NCI-H2081 (cell line): ENCODE data around the gene PKMYT1.
"Not testable (repeated sequence)": the region's sequence is repeated elsewhere in the genome, so short reads cannot be mapped to it uniquely, and the experiment has no call there.

ENCODE experiments used
- DNase-seq, 2 experiments: peaks; one replicate each; lab custom pipeline; 2025; lab: John Stamatoyannopoulos, UW

PKMYT1 gene

DNA sequence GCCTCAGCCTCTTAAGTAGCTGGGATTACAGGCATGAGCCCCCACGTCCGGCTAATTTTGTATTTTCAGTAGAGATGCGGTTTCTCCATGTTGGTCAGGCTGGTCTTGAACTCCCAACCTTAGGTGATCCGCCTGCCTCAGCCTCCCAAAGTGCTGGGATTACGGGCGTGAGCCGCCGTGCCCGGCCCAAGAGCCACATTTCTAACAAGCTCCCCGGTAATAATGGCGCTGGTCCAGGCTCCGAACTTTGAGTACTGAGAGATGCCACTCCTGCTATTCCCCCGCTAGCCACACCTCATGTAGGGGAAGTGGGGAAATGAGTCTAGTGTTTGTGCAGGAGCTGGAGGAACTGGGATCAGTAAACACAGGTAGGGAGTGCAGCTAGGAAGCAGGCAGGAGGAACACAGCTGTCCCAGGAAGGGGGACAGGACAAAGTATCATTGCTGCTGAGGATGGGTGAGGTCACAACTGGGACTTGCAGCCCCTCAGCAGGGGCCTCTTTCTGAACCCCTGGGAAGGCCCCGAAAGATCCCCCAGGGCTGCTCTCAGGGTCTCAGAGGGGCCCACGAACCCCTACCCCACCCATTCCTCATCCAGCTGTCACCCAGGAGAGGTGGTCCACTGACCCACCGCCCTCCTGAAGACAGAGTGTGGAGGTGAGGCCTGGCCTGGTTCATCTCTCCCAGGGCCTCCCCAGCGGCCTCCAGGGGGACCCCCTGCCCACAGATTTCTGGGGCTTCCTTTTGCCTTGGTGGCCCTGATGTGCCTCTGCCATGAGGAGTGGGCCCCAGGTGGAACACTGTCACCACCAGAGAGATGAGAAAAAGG lies 19.8 kb downstream of the PKMYT1 start:
- DNase-seq = no peak

DNA sequence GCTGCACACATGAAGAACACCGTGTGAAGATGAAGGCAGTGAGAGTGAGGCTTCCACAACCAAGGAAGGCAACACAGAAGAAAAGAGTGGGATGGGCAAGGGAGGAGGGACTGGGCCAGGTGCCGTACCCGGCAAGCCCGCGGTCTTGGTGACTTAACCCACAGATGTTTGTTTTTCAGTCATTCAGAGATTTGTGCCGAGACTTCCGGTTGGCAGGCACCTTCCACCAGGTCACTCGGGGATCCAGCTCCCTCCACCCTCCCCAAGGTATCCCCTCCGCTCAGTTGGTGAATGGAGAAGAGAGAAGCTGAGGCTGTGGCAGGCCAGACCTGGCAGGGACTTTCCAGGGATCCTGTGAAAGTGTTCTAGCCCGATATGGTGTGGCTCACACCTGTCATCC lies 21.0 kb downstream of the PKMYT1 start:
- DNase-seq = no peak

DNA sequence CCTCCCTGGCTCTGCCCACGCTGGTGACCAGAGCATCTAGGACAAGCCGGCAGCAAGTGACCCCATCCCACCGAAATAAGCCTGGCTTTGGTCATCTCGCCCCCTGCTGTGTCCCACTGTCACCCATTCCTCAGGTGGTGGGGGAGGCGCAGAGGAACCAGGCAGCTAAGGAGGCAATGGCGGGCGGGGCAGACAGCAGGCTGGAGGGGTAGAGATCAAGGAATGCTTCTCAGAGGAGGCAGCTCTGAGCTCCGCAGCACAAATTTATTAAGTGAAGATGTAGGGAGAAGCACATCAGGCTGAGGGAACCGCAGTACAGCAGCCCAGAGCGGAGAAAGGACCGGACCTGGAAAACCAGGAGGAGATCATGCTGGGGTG lies 23.7 kb downstream of the PKMYT1 start:
- DNase-seq = no peak

DNA sequence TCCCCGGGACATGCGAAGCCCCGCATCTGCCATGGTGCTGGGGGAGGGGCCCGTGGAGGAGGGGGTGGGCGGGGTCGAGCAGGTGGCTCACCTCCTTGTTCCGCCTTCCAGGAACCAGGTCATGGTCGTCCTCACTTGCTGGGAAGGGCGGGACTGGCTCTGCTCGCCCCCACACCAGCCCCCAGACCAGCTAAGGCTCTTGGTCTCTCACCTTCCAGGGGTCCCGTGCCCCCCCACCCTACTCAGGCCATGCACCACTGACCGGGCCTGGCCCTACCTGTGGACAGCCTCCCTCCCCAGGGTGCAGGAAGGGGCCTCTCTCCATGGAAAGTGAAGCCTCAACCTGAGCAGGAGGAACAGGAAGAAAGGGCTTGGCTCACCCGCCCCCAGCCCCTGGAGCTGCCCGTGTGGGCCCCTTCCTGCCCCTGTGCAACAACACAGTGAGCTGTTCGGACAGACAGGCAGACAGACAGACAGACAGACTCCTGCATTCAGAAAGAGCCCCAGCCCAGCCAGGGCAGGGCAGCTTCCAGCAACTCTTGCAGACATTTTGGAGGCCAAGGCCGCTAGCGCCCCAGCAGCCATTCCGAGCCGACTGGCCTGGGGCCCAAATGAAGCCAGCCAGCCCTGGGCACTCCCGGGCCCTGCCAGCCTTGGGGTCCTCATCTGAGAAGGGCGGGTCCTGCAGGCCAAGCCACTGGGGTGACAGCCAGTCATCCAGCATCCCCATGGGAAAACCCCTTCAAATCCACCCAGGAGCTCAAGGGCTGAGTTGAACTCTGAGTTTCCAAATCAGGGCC lies 24.3 kb downstream of the PKMYT1 start:
- DNase-seq = no peak

DNA sequence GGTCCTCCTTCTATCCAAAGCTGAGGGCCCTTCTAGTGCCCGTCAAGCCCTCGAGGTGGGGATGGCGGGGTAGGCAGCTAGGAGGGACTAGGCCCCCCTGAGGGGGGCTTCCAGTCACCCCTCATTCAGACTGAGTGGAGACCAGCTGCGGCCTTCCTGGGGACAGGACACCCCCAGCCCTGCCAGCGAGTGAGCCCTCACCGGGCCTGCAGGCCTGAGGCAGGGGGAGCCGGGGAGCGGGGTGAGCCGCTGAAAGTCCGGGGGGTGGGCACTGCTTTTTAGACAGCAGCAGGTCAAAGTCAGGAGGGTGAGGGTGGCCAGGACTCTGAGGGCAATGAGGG lies 24.8 kb downstream of the PKMYT1 start:
- no peak for DNase-seq

DNA sequence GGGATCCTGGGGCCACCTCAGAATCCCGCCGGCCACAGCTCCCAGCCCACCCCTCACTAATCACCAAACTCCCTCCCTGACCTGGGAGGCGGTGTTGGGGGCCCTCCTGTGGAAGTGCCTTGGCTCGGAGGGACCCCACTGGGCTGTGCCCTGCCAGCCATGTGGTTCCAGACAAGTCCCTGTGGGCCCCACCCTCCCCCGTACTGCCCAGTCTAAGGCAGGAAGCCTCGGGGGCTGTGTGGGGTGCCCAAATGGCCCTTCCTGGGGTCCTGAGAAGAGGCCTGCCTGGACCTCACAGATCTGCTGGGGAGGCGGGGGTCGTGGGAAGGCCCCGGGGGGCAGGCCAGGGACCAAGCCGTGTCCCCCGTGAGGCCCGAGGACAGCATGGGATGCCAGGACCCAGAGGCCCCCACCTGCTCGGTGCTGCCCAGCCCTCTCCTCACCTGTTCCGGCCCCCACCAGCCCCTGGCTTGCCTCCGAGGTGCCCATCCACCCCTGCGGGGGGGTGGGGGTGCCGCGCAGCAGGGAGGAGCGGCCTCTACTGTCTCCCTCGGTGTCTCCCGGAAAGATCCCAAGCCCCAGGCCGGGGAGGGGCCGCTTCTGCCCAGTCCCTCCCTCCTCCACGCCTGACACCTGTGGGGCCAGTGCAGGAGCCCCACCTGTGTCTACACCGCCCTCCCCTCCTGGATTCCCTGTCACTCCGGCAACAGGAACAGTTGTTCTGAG lies 25.4 kb downstream of the PKMYT1 start:
- DNase-seq = no peak

DNA sequence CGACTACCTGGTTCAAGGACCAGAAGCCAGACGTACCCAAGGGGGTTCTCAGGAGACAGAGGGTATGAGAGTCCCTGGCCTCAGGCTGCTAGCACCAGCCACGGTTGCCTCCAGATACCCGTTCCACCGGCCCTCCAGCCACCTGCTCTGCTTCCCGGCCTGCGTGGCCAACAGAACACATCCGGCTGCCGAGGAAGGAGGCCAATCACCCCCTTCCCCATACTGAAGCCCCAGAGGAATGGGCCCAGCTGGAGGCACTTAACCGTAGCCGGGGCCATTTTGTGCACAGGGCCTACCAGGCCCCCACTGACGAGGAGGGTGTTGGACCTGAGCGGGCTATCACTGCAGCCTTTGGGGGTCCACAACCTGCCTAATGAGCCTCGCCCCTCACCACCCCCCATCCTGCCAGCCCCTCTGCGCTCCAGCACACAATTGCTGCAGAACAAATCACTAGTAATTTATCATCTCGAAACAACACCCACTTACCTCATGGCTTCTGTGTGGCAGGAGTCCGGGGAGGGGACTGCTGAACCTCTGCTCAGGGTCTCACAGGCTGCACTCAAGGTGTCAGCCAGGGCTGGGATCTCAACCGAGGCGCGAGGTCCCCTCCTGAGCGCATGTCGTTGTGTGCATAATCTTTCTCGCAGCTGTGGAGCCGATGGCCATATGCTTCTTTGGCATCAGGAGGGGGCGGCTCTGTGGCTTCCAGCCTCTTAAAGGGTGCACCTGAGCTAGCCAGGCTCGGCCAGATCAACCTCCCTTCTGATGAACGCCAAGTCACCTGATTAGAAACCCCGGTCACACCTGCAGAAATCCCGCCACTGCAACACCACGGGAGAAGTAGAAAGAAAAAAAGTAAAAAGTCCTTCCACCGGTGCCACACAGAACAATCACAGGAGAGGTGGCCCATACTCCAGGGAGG lies 26.3 kb downstream of the PKMYT1 start:
- DNase-seq = peak in 1 of 2 experiments; percentile 17

DNA sequence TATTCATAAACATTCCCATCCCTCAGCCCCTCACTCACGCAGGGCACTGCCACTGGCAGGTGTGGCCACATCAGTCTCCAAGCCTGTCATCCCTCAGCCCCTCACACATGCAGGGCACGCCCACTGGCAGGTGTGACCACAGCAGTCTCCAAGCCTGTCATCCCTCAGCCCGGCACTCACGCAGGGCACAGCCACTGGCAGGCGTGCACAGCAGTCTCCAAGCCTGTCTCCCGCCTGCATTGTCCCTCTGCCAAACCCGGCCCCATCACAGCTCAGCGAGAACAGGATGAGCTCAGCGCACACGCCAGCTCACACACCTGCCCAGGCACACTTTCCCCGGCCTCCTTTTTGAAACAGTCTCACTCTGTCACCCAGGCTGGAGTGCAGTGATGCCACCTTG lies 27.6 kb downstream of the PKMYT1 start:
- DNase-seq = peak; percentile 84 to 92

DNA sequence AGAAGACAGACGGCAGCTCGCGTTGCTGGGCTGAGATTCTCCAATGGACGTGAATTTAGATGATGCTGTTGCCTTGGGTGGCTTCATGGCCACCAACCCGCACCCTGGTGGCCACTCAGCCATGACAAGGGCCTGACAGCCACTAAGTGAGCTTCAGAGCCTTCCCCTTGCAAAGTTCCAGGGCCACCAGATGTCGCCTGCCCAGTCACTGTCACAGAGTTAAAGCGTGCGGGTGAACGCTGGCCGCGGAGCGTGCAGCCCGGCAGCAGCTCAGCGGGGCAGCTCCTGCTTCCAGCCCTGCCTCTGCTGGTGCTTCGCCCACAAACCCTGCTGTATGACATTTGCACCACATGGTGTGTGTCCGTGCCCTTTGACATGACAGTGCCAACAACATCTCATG lies 29.5 kb downstream of the PKMYT1 start:
- DNase-seq = no peak

DNA sequence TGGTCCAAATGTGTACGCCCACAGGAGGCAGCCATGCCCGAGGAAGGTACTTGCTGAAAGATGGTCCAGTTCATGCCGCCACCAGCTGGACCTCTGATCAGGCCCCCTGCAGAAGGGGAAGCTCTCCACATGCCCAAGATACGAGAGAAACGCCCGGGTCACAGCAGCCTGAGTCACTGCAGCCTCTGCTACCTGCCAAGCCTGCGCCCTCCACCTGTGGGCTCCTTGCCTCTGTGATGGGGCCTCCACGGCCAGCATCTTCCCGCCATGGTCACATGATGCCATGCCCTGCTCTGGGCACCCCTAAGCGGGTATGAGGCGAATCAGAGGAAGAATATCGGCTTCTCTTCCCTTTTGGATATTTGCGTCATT lies 29.9 kb downstream of the PKMYT1 start:
- no peak for DNase-seq

DNA sequence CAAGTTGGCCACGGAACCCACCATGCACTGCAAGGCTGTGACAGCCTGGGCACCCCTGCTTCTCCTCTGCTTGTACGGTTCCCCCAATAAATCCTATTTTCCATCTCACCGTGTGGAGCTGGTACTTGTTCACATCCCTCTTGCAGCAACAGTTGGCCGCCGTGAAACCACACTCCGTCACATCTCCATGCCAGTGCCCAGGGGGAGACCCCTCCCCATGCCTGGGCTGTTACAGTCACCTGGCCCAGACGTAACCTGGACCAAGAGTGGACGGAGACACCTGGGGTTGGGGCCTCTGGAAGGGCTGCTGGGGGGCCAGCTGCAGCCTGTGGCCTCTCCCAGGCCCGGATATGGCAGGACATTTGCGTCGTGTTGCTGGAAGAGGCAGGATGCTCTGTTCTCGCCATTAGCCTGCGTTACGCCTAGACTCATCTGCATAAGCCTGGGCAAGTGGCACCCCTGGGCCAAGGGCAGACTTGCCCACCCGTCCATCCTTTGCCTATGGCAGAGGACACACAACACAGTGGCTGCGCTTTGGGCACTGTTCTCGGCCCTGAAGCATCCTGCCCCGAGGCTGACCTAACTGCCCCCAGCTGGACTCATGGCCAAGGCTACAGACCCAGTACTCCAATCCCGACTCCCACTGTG lies 30.4 kb downstream of the PKMYT1 start:
- DNase-seq = no peak

DNA sequence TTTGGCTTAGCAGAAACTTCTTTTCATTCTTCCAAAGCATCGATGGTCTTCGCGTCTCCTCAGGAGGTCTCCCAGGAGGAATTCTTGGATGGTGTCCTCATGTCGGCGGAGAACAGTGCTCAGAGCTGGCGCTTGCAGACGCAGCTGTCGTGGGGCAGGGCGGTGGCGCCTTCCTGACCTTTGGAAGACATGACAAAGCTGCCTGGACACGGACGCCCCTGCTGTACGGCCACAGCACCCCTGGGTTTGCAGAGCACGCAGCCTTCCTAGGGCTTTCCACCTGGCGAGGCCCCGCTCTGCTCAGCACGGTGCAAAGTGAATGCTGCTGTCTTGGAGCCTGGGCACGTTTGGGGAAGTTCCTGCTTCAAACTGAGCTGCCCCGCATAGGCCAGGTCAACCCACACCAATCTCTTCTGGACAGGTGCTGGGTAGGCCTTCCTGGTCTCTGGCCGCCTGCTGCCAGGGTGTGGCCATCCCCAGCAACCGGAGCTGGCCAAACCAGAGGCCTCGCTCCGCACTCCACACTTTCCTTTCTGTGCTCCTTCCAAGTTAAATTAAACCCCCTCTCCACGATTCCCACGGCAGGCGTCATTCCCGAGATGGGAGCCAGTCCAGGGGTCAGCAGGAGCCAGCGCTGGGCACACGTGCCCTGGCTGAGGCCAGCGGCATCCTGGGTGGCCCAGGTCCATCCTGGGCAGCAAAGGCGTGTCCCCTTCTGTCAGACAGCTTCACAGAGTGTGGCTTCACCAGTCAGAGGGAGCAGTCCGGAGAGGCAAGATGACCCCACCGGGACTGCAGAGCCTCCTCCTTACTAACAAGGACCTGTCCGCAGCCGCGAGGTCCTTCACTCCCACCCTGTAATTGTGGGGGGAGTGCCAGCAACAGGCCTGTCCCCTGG lies 31.2 kb downstream of the PKMYT1 start:
- DNase-seq = no peak

DNA sequence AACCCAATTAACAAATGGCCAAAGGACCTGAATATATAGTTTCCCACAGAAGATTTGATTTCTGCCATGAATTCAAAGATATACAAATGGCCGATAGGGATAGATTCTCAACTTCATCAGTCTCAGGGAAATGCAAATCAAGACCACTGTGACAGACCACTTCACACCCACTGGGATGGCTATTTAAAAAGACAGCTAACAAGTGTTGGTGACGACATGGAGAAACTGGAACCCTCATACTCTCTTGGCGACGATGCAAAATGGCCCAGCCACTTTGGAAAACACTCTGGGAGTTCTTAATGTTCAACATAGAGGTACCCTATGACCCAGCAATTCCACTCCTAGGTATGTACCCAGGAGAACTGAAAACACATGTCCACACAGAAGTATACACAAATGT lies 33.6 kb downstream of the PKMYT1 start:
- DNase-seq = no peak

DNA sequence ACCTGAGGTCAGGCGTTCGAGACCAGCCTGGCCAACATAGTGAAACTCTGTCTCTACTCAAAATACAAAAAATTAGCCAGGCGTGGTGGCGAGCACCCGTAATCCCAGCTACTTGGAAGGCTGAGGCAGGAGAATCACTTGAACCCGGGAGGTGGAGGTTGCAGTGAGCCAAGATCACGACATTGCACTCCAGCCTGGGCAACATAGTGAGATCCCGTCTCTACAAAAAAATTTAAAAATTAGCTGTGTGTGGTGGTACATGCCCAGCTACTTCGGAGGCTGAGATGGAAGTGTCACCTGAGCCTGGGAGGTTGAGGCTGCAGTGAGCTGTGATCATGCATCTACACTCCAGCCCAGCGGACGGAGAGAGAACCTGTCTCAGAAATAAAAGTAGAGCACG lies 36.5 kb downstream of the PKMYT1 start:
- DNase-seq = not testable (repeated sequence)

DNA sequence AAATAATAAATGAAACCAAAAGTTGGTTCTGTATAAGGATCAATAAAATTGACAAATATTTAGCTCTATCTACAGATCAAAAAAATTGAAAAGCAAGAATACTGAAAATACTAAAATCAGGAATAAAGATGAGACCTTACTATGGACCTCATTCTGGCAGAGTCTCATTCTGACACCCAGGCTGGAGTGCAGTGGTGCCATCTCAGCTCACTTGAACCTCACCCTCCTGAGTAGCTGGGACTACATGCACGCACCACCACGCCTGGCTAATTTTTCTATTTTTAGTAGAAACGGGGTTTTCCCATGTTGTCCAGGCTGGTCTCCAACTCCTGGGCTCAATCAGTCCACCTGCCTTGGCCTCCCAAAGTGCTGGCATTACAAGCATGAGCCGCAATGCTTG lies 38.2 kb downstream of the PKMYT1 start:
- DNase-seq = no peak

DNA sequence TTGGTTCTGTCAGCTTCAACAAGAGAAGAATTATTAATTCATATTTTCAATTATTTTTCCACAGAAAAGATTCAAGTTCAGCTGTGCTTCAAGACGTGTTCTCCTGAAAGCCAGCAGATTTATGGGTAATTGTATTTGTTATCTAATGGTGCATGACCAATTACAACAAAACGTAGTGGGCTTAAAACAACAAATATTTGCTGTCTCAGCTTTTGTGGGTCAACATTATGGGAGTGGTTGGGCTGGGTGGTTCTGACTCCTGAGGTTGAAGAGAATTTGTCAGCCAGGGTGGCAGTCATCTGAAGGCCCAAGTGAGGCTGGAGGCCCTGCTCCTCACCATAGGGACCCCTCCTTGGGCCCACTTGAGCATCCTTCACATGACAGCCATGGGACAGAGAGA lies 40.3 kb downstream of the PKMYT1 start:
- no peak for DNase-seq

DNA sequence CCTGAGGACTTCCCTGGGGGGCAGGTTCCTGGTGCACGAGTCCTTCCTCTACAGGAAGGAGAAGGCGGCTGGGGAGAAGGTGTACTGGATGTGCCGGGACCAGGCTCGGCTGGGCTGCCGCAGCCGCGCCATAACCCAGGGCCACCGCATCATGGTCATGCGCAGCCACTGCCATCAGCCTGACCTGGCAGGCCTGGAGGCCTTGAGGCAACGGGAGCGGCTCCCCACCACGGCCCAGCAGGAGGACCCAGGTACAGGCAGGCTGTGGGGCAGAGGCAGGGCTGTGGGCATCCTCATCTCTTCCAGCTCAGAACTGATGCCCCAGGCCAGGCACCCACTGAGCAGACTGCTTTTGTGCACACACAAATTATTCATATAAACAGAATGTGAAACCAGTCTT lies 42.0 kb downstream of the PKMYT1 start:
- DNase-seq = no peak

DNA sequence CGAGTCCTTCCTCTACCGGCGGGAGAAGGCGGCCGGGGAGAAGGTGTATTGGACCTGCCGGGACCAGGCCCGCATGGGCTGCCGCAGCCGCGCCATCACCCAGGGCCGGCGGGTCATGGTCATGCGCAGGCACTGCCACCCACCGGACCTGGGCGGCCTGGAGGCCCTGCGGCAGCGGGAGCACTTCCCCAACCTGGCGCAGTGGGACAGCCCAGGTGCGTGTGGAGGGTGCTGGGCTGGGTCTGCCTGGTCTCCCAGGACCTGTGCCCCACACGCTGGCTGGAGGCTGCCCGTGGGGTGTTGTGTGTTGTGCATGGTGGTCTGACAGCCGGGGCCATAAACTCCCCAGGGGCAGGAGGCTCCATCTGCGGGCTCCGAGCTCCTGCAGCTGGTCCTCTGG lies 43.1 kb downstream of the PKMYT1 start:
- no peak for DNase-seq

DNA sequence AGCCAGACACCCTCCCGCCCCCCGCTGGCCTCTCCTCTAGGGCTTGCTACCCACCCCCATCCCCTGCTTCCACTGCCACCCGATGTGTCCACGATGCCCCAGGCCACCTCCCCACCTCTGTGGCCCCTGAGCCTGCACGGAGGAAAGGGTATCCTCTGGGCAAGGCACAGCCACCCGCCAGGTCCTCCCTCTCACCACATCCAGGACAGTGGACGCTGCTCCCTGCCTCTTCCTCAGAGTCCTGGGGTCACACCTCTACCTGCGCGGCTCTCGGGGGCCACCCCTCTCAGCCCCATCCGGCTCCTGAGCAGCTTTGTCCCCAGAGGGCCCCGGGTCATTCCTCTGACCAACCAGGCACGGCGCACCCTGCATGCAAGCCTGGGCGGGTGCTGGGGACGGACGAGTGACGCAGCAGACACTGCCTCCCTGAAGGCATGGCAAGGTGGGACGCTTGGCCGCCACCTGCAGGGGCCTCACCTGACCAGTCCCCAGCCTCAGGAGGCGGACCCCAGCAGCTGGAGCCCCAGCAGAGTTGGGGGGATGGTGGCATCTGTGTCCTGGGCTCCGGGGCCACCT lies 43.7 kb downstream of the PKMYT1 start:
- DNase-seq = no peak

DNA sequence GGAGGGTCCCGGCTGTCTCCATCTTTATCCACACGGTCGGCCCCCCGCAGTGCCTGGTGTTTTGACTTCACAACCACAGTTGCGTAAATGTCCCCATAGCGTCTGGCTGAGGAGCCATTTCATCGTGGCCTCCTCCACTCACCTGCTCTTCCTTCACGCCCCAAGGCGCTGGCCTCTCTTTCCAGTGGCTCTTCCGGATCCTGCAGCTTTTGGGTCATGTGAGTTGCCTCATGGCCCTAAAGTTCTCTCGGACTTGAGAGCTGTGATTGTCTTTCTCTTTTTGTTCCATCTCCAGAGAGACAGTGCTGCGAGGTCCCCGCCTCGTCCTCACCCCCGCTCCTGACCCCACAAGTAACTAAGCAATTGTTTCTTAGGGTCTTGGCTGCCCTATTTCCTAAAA lies 45.8 kb downstream of the PKMYT1 start:
- no peak for DNase-seq
